ENCODE results near the gene MMD2.
A peak's percentile ranks its signal among the peaks of the same experiment; 100 is the strongest.
"Not testable (repeated sequence)": the region's sequence is repeated elsewhere in the genome, so short reads cannot be mapped to it uniquely, and the experiment has no call there.

Gene MMD2

GRCh38 chr7:4894482-4894881 lies 64.5 kb downstream of the MMD2 start:
- no peak for DNase-seq (ENCODE audit: low spot score)

- no peak for DNase-seq (ENCODE audit: low spot score)
Measured at GRCh38 chr7:4893929-4894475, 65.0 kb downstream of the MMD2 start.

DNA sequence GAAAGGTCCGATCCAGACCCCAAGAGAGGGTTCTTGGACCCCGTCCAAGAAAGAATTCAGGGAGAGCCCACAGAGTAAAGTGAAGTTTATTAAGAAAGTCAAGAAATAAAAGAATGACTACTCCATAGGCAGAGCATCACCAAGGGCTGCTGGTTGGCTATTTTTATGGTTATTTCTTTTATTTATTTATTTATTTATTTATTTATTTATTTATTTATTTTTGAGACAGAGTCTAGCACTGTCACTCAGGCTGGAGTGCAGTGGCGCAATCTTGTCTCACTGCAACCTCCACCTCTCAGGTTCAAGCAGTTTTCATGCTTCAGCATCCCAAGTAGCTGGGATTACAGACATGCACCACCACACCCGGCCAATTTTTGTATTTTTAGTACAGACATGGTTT lies 65.8 kb downstream of the MMD2 start:
- not testable (repeated sequence) for DNase-seq (ENCODE audit: low spot score)

GRCh38 chr7:4891522-4891921 lies 67.5 kb downstream of the MMD2 start:
- not testable (repeated sequence) for DNase-seq (ENCODE audit: low spot score)

DNA sequence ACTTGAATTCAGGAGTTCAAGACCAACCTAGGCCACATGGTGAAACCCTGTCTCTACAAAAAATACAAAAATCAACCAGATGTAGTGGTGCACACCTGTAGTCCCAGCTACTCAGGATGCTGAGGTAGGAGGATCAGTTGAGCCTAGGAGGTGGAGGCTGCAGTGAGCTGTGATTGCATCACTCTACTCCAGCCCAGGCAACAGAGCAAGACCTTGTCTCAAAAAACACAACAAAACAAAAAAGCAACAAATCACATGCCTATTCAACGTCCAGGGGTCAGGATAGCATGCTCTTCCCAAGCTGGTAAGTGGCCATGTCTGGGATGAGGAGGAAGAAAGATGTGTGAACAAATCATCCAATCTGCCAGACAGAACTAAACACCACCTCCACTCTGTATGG lies 69.3 kb downstream of the MMD2 start:
- DNase-seq (ENCODE audit: low spot score) = no peak

- no peak for DNase-seq (ENCODE audit: low spot score)
Measured at GRCh38 chr7:4888161-4888560, 70.8 kb downstream of the MMD2 start.

- no peak for DNase-seq (ENCODE audit: low spot score)
Measured at GRCh38 chr7:4886671-4887070, 72.3 kb downstream of the MMD2 start.

DNA sequence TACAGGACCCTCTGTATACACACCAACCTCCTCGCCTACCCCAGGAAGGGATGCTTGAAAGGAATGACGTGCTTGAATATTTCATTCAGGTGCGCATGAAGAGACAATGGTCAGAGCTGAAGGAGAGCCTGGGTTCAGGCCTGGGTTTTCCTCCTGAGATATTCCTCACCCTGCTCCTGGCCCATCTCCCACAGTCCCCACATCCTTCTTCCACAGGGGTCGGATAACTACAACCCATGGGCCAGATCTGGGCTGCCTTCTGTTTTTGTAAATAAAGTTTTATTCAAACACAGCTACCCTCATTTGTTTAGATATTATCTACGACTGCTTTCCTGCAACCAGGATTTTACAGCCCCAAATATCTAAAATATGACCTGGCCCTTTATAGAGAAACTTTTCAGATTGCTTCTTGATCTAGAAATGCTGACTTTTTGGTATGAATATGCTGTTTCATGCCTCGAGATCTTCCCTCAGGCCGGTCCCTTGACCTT lies 73.6 kb downstream of the MMD2 start:
- DNase-seq (ENCODE audit: low spot score) = no peak

DNA sequence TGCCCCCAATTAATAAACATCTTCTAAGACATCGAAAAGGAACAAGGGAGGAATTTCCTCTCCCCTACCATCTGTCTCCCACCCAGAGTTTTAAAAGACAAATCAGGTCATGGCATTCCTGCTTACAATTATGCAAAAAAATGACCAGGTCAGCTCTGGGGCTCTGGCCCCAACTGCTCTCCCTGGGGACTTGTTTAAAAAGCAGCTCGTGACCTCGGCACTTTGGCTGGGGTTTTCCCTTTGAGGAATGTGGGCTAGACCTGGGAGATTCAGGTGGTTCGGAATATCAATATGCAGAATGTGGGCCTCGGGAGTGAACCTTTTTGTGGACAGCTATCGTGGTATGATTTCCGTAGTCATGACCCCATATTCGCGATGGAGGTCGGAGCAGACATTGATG lies 74.8 kb downstream of the MMD2 start:
- no peak for DNase-seq (ENCODE audit: low spot score)

- DNase-seq (ENCODE audit: low spot score) = peak; percentile 73
Measured at GRCh38 chr7:4883372-4884144, 75.4 kb downstream of the MMD2 start, which contains the start of gene RADIL. Gene RADIL, minus strand, starts transcription at chr7:4883716. Its CDS starts 5,577 bp downstream, at chr7:4878139.

GRCh38 chr7:4883033-4883371 lies 76.0 kb downstream of the MMD2 start:
- DNase-seq (ENCODE audit: low spot score) = no peak

DNA sequence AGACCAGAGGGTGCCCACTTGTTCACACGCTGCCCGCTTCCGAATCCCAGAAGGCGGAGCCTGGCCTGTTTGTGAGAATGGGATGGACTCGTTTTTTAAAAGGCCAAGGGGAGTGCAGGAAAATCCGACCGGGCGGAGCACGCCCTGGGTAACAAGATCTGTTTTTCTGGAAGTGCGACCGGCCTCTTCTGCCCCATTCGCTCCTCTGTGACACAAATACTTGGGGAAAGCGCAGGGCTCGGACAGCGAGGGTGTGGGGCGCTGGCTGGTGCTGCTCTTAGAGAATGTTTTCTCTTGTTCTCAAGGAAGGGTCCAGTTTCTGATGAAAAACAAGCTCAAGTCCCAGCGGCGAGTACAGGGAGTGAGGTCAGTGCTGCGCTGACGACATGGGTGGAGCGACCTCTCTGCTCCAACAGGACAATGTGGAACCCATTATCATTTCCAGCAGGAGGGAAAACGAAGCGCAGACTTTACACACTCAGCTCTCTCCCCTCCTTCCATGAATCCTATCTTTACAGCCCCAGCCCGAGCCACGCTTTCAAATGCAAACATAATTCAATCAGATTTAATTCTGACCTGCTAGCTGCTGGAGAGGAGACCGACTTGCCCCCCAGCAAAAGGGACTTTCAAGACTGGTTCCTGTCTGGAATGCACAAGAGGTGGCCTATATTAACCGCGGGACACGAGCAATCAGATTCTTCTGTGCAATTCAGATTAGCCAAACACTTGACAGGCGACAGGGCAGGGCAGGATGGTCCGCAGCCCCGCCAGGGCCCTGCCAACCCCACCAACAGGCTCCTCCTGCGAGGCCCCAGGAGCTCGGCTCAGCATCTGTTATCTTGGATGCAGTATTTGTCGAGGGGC lies 76.6 kb downstream of the MMD2 start:
- DNase-seq (ENCODE audit: low spot score) = no peak

DNA sequence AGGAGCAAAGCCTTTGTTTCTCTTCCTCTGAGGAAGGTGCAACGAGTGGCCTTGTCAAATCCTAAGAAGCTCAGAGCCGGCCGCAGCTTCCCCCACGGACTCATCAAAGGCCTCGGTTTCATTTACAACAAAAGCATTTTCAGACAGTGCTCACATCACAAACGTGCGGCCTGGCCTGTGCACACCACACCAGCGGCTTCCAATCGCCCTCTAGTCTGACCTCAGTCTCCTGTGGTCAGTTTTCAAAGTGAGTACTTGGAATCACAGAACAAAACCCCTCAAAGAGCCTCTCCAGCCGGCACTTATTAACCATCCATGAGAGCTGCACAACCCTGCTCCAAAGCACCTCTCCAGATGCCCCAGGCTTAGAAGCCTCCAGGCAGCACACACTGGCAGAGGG lies 78.8 kb downstream of the MMD2 start:
- no peak for DNase-seq (ENCODE audit: low spot score)

DNA sequence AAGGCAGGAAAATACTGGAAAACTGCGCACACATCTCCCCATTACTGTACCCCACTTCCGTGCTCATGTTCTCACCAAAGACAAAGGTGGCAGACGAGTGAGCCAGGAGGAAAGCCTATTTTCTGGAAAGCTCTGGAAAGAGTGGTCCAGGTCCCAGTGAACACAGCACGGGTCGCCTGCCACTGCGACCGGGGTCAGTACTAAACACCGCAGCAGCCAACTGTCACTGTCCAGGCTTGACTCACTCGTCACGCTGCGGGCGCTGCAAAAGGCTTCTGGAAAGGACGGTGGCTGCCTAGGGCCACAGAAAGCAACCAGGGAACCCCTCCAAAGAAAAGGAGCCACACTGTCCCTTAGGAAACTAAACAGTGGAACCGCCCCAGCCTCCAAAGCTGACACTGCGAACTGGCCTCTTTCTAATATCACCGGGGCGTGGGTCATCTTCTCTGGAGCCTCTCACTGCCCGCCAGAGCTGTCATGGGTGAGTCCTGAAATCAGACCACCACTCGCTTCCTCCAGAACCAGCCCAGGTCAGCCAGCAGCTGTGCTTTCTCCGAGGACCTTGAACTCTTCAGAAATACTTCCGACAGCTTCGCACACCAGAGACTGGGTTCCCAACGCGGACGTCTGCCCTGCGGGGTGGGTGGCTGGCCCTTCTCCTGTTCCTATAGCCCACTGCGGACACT lies 79.4 kb downstream of the MMD2 start:
- no peak for DNase-seq (ENCODE audit: low spot score)

GRCh38 chr7:4878336-4879335 lies 80.4 kb downstream of the MMD2 start:
- no peak for DNase-seq (ENCODE audit: low spot score)

GRCh38 chr7:4876586-4876985 lies 82.4 kb downstream of the MMD2 start:
- DNase-seq (ENCODE audit: low spot score) = no peak

DNA sequence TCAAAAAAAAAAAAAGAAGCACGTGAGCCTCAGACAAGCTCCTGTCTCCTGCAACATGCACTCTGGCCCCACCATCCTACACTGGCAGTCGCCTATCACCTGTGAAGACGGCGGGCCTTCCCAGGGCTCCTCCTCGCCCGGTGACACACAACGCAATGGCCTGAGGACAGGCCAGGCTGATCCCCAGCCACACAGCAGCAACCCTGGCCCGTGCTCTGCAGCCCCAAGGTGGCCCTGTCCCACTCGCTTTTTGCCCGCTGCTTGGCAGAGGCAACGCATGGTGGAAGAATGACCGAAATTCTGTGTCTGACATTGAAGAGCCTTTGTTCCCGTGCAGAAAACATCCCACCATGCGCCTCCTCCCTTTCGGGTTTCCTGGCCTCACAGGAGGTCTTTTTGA lies 83.6 kb downstream of the MMD2 start:
- DNase-seq (ENCODE audit: low spot score) = no peak

GRCh38 chr7:4873071-4873944 lies 85.7 kb downstream of the MMD2 start:
- DNase-seq (ENCODE audit: low spot score) = no peak

DNA sequence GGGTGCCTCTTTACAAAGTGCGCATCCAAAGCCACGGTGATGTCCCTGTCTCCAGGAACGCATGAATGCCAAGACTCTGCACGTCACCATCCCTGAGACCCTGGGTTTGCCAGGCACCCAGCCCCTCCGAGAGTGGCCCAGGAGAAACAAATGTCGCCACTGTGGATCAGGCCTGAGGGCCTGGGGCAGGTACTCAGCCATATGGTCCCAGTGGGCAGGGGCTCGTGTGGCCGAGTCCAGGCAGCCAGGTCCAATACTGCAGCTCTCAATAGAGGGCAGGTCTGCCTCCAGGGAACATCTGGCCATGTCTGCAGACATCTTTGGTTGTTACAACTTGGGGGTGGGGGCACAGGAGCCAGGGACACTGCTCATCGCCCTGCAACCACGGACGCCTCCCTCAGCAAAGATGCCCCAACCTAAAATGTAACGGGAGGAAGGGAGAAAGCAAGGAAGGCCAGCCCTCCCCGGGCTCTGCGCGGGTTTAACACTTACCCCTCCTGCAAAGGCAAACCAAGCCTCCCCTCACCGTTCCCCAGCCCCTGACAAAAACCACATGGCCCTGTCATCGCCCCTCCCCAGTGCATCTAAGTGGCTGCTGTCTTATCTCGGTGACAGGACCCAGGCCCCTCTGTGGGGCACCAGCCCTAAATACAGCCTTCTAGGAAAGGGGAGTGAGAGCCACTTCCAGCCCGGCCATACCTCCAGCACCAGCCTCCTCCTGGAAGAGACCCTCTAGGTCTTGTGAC lies 86.9 kb downstream of the MMD2 start:
- DNase-seq (ENCODE audit: low spot score) = no peak
